GM23248 (cell line): ENCODE measurements around the gene FGF14.

Experiments
- EZH2 ChIP-seq: fragments of 200-600 bp; sonication (generic); IDR thresholded peaks from 2 replicates; pipeline ENCODE4 v1.6.1; 2018; ENCODE audit warnings: antibody characterized with exemption, mild to moderate bottlenecking; ENCODE audit not compliant: insufficient read depth, poor library complexity, severe bottlenecking
- EZH2phosphoT487 ChIP-seq: fragments of 200-600 bp; sonication (generic); IDR thresholded peaks from 2 replicates; pipeline ENCODE4 v1.6.1; 2018; ENCODE audit warnings: antibody characterized with exemption, moderate library complexity, mild to moderate bottlenecking, low read depth; ENCODE audit not compliant: insufficient read depth

DNA sequence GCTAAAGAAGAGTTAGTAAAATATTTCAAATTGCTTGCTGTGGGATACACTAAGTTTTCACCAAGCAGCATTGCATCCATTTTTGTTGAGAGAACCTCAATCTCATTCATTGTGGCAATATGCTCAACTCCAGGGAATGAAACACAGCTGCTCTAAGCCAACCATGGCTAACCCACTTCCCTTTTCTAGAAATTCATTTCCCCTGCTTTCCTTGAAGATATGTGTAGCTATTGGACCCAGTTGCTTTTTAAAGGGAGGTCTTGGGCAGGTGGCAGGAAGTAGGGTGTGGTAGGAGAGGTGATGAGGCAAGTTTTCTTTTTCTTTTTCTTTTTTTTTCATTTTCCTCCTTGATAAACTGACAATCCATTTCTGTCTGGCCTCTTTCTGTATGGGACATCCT is 452.2 kb downstream of the FGF14 start:
- TF ChIP-seq EZH2phosphoT487 (no peak), EZH2 (no peak)
